Measurements from ENCODE around the gene PPIE. TPM values are rescaled to one million over a fixed set of nuclear protein-coding genes. Genes with fewer than 3 reads are reported as not detected.

PPIE gene
- total RNA-seq, 2 donors from 2014 or later = 57.2 to 60.2 TPM

DNA sequence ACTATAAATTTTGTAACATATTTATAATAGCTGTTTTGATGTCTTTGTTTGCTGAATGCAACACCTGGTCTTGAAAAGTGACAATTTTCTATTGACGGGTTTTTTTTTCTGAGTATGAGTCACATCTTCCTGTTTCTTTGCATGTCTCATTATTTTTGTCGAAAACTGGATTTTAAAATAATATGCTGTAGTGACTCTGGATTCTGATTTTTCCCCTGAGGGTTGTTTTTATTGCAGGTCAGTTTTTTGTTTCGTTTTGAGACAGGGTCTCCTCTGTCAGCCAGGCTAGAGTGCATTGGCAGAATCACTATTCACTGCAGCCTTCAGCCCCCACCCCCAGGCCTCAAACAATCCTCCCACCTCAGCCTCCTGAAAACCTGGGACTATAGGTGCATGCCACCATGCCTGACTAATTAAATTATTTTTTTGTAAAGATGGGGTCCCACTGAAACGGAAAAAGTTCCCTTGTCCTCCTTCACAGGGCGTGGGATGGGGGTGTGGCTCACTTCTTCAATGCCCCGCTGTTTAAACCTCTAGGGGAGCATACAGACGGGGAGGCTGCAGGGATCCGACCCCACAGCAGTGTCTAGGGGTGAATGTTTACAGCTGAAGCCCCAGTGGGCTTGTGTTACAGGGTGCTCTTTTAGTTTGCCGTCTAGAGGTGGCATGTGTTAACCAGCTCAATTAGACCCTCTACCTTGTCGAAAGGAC is 11.3 kb upstream of the PPIE start:
- H3K27me3 ChIP-seq (replicated peaks; ENCODE audit: insufficient read depth) = peaks cover 5% of the 10 kb centered on the region
- intact Hi-C loops (cut with DNase I) = no loop called here

DNA sequence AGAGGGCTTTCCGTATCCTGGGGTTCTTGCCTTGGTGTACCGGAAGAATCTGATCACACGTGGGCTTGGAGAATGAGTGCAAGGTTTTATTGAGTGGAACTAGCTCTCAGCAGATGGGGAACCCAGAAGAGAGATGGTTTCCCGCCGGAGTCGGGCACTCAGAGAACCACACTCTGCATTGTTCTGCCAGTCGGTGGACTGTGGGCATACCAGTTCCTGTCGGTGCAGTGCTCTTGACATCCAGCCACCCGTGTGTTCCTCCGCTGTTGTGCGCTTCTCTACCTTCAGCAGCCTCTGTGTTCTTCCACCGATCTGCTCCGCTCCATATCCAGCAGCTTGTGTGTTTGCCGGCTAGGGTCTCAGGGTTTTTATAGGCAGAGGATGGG is 10.8 kb upstream of the PPIE start:
- no peak overlapping the region for H3K27ac ChIP-seq
- no peaks in the 10 kb centered on the region for H3K36me3 ChIP-seq
- DNase-seq (ENCODE audit: low spot score) = no peak
- WGBS = 67% methylated on average over 14 of the region's 14 CpGs
- no peaks in the 10 kb centered on the region for H3K4me1 ChIP-seq (replicated peaks)
- H3K27me3 ChIP-seq (replicated peaks; ENCODE audit: insufficient read depth) = peaks cover 5% of the 10 kb centered on the region
- TF ChIP-seq POLR2A (IDR thresholded peaks at IDR 0.05) (no peak), POLR2AphosphoS5 (IDR thresholded peaks at IDR 0.05) (no peak)
- TF ChIP-seq, protein P1, sequence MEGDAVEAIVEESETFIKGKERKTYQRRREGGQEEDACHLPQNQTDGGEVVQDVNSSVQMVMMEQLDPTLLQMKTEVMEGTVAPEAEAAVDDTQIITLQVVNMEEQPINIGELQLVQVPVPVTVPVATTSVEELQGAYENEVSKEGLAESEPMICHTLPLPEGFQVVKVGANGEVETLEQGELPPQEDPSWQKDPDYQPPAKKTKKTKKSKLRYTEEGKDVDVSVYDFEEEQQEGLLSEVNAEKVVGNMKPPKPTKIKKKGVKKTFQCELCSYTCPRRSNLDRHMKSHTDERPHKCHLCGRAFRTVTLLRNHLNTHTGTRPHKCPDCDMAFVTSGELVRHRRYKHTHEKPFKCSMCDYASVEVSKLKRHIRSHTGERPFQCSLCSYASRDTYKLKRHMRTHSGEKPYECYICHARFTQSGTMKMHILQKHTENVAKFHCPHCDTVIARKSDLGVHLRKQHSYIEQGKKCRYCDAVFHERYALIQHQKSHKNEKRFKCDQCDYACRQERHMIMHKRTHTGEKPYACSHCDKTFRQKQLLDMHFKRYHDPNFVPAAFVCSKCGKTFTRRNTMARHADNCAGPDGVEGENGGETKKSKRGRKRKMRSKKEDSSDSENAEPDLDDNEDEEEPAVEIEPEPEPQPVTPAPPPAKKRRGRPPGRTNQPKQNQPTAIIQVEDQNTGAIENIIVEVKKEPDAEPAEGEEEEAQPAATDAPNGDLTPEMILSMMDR (IDR thresholded peaks at IDR 0.05) = no peak
- intact Hi-C loops (cut with DNase I) = no loop called here
- H3K4me3 ChIP-seq = no peak overlapping the region
- H3K9me3 ChIP-seq = no peaks in the 10 kb centered on the region

More for the DNA sequence above, 11.3 kb upstream of the PPIE start:
- 56% methylated on average over 10 of the region's 10 CpGs for WGBS
- Histone ChIP-seq H3K27ac (no peak overlapping the region), H3K36me3 (no peaks in the 10 kb centered on the region), H3K4me3 (no peak overlapping the region), H3K4me1 (replicated peaks) (no peaks in the 10 kb centered on the region), H3K9me3 (no peaks in the 10 kb centered on the region)
- TF ChIP-seq POLR2A (IDR thresholded peaks at IDR 0.05) (no peak), POLR2AphosphoS5 (IDR thresholded peaks at IDR 0.05) (no peak)
- TF ChIP-seq, protein P1 (IDR thresholded peaks at IDR 0.05) = no peak
- DNase-seq (ENCODE audit: low spot score) = no peak

DNA sequence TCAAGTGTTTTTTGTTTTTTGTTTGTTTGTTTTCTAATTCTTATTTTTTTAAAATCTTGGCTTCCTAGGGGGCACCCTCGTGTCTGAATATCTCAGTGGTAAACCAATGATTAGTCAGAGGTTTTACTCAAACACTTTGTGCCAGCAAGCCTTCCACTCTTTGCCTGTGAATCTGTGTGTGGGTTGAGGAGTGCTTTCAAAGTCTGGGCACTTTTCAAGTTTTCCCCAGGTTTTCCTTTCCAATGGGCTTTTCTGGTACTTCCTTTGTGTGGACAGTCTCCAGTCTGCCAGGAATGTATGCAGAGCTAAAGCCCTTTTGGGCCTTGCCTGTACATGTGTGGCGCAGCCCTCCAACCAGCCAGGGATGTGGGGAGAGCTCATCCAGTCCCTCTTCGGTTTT is 9.7 kb upstream of the PPIE start:
- TF ChIP-seq, protein P1 (IDR thresholded peaks at IDR 0.05) = no peak
- no peak for TF ChIP-seq POLR2A (IDR thresholded peaks at IDR 0.05)
- no peak for TF ChIP-seq POLR2AphosphoS5 (IDR thresholded peaks at IDR 0.05)
- intact Hi-C loops (cut with DNase I) = no loop called here
- no peaks in the 10 kb centered on the region for H3K9me3 ChIP-seq
- no peak for DNase-seq (ENCODE audit: low spot score)
- no peaks in the 10 kb centered on the region for H3K36me3 ChIP-seq
- no peak overlapping the region for H3K4me3 ChIP-seq
- no peak overlapping the region for H3K27ac ChIP-seq
- WGBS = 50% methylated on average over 3 of the region's 3 CpGs
- H3K27me3 ChIP-seq (replicated peaks; ENCODE audit: insufficient read depth) = peaks cover 5% of the 10 kb centered on the region
- H3K4me1 ChIP-seq (replicated peaks) = no peaks in the 10 kb centered on the region

DNA sequence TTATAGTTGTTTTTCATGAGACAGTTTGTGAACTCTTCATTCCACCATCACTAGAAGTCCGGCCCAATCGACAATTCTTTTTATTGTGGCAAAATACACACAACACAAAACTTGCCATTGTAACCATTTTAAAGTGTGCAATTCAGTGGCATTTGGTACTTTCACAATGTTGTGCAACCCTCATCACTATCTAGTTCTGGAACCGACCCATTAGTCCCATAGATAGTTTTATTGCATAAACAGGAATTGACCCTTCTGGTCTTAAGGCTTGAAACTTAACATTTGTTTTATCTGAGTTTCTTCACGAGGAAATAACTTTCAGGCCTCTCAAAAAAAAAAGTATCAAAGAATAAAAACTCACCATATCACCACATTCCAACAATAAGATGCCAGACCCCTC is 8.8 kb upstream of the PPIE start:
- no peaks in the 10 kb centered on the region for H3K36me3 ChIP-seq
- peaks cover 5% of the 10 kb centered on the region for H3K27me3 ChIP-seq (replicated peaks; ENCODE audit: insufficient read depth)
- DNase-seq (ENCODE audit: low spot score) = no peak
- H3K4me3 ChIP-seq = no peak overlapping the region
- H3K9me3 ChIP-seq = no peaks in the 10 kb centered on the region
- TF ChIP-seq POLR2A (IDR thresholded peaks at IDR 0.05) = no peak
- TF ChIP-seq, protein P1 (IDR thresholded peaks at IDR 0.05) = no peak
- TF ChIP-seq POLR2AphosphoS5 (IDR thresholded peaks at IDR 0.05) = no peak
- 39% methylated on average over 4 of the region's 4 CpGs for WGBS
- intact Hi-C loops (cut with DNase I) = no loop called here
- no peak overlapping the region for H3K27ac ChIP-seq
- no peaks in the 10 kb centered on the region for H3K4me1 ChIP-seq (replicated peaks)

DNA sequence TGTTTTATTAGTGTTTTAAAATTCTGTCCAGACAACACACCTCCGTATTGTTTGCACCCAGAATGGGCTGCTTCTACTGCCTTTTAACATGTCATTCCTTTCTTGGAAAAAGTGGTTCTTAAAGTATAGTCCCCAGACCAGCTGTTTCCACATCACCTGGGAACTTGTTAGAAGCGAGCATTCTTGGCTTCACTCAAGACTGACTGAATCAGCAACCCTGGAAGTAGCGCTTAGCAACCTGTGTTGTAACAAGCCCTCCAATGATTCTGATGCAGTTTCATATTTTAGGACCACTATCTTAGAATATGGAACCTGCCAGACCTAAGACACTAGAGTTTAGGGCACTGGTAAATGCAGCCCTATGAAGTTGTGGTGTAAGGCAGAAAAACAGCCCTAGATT is 6.0 kb upstream of the PPIE start:
- intact Hi-C loops (cut with DNase I) = no loop called here
- H3K27ac ChIP-seq = no peak overlapping the region
- H3K4me3 ChIP-seq = no peak overlapping the region
- no peaks in the 10 kb centered on the region for H3K36me3 ChIP-seq
- no peaks in the 10 kb centered on the region for H3K4me1 ChIP-seq (replicated peaks)
- H3K9me3 ChIP-seq = no peaks in the 10 kb centered on the region
- H3K27me3 ChIP-seq (replicated peaks; ENCODE audit: insufficient read depth) = peaks cover 2% of the 10 kb centered on the region
- TF ChIP-seq POLR2AphosphoS5 (IDR thresholded peaks at IDR 0.05) = no peak
- TF ChIP-seq, protein P1 (IDR thresholded peaks at IDR 0.05) = no peak
- TF ChIP-seq POLR2A (IDR thresholded peaks at IDR 0.05) = no peak
- no peak for DNase-seq (ENCODE audit: low spot score)
- WGBS = 36% methylated on average over 3 of the region's 3 CpGs

Measured in prostate gland (tissue), 2 donors.